SK-N-DZ (cell line): Measurements from ENCODE around the gene ZNF732. TPM values are rescaled to one million over a fixed set of nuclear protein-coding genes. Genes with fewer than 3 reads are reported as not detected.
"Not testable (repeated sequence)": the region's sequence is repeated elsewhere in the genome, so short reads cannot be mapped to it uniquely, and the experiment has no call there.

ENCODE experiments used
- DNase-seq: peaks from one replicate; pipeline ENCODE4 v3.0.0-alpha.2; 2015; ENCODE audit warnings: low spot score
- polyA plus RNA-seq, 2 experiments: library from polyadenylated mRNA; depleted of rRNA; stranded (reverse); fragments of >200 nt; gene quantifications; 2 replicates each; pipeline ENCODE4 v1.2.3, GENCODE V29; 2014

Gene ZNF732
- 1.4 and 2.2 TPM in 2 replicates for polyA plus RNA-seq (2014; cell fraction: cytosol; rRNA removed)
- polyA plus RNA-seq (2014; cell fraction: nucleus; rRNA removed): 2.0 and 3.2 TPM in 2 replicates

DNA sequence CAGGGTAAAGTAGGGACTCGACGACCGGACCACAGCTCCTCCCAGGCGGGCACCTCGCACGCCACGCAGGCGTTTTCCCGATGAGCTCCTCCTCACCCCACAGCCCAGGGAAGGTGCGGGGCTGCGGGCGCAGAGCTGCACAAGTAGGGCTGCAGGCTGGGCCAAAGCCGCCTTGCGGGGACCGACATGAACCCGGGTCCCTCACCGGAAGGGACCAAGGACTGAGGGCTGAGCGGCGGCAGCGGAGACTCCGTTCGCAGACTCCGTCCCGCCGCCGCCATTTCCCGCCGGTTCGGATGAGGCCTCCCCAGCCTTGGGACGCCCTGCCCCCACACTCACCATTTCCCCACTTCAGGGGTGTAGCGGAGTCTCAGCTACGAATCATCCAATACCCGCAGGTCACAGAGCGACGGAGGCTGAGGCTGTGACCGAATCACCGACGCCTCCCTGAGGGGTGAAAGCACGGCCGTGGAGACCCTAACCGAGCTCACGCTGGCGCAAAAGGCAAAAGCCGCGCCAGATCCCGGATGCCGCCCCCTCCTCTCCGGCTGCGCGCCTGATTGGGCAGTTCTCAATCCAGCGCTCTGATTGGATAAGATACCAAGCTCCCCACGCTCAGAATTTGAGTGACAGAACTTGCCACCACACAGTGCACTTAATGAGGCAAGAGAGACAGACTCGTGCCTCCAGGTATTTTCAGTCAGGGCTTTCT is at the start of gene ZNF732:
Gene ZNF732, minus strand, starts transcription at position 506 of the 712 bp plus-strand sequence. Its CDS starts 164 bp downstream, at position 342.
- peak; percentile 82 for DNase-seq

DNA sequence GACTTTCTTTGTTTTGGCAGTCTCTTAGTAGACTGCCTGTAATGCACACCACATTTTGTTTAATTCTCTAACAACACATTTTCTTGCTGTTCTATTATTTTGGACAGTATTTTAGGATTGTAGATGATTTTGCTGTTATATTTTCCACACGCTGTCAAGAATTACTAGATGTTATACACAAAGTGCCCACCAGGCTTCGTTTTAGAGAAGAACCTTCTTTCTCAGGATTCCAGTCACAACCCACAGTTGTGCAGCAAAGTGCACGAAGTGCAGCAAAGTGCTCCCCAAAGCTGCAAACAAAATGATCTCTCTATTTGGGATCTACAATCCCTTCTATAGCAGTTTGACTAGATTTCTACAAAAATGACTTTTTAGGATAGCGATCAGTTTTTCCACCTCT is 34.7 kb upstream of the ZNF732 start:
- DNase-seq: no peak

DNA sequence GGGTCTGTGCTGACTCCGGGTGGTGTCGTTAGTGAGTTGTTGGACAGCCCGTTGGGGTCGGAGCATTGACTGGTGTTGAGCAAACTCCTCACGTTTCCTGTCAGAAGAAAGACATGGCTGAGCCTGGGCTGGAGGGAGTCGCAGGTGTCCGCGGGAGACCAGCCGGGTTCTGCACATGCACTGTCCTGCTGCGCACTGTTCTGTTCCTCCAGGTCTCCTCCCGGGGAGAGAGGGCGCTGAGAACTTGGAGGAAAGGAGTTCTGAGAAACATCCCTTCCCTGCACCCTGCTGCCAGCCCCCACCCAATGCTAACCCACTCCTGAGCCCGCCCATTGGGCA is 33.5 kb upstream of the ZNF732 start:
- no peak for DNase-seq

DNA sequence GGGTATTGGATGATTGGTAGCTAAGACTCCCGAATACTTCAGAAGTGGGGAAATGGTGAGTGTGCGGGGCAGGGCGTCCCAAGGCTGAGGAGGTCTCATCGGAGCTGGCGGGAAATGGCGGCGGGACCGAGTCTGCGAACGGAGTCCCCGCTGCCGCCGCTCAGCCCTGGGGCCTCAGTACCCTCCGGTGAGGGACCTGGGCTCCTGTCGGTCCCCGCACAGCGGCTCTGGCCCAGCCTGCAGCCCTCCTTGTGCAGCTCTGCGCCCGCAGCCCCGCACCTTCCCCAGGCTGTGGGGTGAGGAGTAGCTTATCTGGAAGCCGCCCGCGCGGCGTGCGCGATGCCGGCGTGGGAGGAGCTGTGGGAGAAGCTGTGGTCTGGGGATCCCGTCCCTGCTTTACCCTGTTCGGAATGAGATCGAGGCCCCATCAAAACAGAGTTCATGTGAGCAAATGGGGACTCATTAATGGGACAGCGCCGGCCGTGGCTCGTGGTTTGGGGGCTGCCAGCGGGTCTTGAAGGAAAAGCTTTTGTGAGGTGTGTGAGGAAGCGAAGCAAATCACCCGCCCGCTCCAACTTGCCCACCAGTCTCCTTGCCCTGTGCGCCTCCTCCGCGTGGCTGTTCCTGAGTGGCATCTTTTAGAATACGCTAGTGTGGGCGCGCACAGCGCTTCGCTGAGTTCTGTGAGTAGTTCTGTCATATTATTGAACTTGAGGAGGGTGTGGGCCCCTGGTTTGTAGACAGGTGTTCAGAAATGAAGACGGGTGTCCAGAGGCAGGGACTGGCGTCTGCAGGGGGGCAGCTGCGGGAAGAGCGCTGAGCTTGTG is 32.9 kb upstream of the ZNF732 start:
- peak; percentile 39 for DNase-seq

DNA sequence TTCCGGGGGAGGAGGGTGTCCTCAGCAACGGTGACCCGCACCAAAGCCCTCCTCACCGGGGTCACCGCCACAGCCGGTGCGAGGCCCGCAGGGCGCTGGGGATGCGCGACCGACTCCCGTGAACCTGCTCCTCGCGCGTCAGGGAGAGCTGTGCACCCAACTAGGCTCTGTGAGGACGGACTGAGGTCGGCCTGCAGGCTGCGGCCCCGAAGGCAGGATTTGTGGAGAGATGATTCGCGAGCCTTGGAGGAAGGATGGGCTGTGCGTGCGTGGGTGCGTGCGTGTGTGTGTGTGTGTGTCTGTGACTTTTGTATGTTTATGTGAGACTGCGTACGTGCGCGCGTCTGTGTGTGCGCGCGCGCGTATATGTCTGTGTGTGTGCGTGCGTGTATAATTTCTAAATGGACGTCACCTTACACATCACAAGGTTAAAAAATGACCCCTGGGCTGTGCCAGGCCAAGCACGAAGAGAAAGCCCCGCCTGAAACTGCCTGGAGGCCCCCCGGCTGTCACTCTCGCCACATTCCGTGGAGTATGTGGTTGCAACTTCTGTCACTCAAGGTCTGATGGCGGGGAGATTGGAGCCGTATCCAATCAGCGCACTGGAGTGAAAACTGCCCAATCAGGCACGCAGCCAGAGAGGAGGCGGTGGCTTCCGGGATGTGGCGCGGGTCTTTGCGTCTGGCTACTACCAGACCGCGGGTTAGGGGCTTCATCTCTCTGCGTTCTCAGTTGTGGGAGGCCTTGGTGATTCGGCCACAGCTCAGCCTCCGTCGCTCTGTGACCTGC is 32.1 kb upstream of the ZNF732 start, which contains the start of gene ZNF141:
Gene ZNF141, plus strand, starts transcription at position 672 of the 789 bp plus-strand sequence. CDS start 170 bp downstream, outside the sequence.
- peak; percentile 99 for DNase-seq

DNA sequence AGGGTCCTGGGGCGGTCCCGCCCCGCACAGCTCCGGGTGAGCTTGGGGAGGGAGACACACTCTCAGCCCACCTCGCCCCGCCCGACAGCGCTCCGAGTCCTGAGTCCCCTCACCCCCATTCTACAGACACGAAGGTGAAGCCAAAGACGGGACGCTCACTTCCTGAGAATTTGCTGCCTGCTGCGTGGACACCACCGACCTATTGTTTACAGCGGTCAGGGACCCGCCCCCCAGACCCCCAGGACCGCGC is 31.5 kb upstream of the ZNF732 start:
- peak; percentile 73 for DNase-seq

DNA sequence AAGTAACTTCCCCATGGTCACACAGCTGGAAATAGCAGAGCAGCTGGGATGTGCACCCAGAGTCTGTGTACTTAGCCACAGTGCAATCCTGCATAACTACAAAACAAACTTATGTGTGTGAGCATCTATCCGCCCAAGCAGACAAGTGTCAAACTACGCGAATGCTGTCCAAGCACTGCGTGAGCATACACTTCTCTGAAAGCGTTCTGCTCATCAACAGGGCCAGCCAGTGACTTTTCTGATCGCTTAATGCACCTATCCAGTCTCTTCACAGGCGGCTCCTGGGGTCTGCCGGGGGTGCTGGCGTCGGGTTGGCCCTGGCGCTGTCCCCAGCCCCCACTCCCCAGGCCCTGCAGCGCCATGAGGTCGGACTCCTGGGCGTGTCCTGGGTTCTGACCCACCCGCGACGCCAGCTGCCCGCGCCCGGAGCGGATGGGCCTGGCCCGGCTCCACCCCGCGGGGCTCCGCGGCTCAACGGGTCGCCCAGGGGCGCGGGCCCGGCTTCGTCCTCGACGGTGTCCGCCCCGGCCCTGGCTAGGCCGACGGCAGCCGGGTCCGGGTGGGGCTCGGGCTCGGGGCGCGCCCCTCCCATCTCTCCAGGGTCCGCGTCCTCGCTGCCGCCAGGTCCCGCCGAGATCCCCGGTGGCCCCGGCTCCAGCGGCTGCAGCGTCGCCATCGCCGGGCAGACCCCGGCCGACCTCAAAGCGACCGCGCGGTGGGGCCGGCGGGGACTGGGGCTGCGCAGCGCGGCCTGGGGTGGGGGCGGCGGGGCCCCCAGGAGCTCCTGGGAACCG is 31.0 kb upstream of the ZNF732 start:
- DNase-seq: peak; percentile 17

DNA sequence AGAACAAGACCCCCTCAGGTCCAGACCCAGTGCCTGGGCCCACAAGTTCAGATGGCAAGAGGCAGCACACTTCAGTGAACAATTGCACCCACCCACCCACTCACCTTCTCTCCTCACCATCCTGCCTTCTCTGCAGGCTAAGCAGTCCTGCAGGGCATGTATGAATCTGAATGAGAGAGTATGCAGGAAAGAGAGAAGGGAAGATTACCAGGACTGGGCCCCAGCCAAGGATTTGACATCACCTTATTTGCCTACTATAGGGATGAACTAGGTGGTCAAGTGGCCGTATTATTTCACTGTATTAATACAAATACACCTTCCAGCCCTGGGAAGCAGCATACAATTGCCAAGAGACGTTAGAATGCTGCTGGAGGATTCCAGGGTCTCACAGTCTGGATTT is 30.2 kb upstream of the ZNF732 start:
- no peak for DNase-seq

DNA sequence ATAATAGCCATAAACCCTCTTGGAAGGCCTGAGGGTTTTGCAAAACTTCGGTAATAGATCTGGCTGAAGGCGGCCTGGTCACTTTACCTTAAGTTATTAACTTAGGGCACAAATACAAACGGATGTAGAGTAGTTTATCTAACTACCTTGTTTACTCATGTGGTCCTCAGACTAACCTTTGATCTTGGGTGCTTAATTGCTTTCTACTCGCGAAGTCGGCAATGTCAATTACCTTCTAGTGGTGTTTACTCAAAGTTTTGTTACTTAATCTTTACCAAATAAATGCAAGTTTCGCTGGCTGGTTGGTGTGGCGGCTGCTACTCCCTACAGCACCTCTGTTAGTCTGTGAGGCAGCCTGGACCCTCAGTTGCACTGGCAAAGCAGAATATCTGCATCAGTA is 23.5 kb upstream of the ZNF732 start:
- no peak for DNase-seq

DNA sequence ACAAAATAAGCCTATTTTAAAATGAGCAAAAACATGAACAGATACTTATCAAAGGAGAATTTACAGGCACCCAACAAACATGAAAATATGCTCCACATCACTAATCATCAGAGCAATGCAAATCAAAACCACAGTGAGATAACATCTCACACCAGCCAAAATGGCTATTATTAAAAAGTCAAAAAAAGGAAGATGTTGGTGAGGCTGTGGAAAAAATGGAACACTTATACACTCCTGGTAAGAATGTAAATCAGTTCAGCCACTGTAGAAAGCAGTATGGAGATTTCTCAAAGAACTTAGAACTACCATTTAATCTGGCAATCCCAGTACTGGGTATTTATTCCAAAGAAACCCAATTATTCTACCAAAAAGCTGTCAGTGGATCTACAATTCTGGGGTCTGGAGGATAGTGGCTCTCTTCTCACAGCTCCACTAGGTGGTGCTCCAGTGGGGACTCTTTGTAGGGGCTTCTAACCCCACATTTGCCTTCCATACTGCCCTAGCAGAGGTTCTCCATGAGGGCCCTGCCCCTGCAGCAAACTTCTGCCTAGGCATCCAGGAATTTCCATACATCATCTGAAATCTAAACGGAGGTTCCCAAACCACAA is 9.1 kb upstream of the ZNF732 start:
- no peak for DNase-seq

DNA sequence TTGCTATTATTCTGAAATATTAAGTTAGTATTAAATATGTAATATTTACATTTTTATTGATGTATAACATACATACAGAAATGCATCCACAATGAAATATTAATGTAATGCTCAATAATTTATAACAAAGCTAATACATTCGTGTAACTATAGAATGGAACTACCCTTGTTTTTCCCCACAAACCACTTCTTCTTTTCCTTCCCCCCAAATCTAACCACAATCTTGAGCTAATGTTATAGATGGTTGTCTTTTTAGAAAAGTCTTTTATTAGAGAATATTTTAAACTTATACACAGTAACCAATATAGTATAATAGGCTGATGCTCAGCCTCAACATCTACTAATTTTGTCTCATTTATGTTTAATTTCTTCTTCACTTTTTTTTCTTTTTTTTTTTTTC is 4.5 kb upstream of the ZNF732 start:
- no peak for DNase-seq

DNA sequence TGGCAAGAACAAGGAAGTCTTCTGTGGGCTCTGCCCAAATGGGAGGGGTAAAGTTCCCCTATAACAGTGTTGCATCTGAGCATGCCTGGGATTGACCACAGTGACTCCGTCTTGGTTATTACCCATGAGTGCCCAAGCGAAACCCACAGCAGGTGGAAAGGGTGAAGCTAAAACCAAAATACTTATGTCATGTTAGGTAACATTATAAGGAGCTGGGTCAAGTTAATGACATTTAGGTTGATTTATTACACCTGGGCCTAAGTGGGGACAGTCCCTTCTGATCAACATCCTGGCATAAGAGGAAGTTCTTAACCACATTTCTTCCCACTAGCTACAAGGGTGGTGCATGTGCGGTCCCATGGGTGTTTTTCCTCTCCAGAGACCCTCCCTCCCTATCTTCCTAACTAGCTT is 1.3 kb upstream of the ZNF732 start:
- DNase-seq: no peak

DNA sequence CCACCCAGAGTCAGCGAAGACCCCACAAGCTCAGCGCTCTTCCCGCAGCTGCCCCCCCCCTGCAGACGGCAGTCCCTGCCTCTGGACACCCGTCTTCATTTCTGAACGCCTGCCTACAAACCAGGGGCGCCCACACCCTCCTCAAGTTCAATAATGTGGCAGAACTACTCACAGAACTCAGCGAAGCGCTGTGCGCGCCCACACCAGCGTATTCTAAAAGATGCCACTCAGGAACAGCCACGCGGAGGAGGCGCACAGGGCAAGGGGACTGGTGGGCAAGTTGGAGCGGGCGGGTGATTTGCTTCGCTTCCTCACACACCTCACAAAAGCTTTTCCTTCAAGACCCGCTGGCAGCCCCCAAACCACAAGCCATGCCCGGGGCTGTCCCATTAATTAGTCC is 758 bp downstream of the ZNF732 start:
- not testable (repeated sequence) for DNase-seq

DNA sequence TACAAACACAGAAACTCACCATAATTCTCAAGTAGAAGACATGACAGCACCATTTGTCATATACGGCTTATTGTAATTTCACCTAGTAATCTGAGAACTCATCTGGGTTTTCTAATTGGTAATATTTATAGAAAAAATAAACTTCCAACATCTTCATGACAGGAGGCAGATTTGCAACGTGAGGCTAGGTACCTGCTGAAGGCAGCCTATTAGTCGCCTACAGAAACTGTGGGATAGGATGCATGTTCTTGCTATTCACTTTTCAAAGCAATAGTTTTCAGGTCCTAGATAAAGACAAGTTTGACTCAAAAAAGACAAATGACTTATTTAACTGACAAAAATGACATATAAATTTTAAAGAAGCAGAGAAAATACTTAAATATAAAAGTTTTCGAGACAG is 2.9 kb downstream of the ZNF732 start:
- no peak for DNase-seq

DNA sequence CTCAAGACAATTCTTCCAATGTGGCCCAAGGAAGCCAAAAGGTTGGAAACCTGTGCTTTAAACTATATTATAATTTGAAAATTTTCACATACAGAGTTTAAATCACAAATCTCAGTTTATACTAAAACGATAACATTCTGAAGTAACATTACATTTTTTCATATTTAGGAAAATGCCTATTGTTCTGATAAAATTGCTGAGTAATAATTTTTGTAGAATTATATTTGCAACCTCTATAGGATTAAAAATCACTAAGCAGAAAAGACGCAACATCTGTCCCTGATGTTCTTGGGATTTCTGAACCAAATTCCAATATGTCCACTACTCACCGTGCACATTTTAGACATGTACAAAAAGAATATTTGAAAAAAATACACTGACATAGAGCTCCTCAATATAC is 10.5 kb downstream of the ZNF732 start:
- no peak for DNase-seq

DNA sequence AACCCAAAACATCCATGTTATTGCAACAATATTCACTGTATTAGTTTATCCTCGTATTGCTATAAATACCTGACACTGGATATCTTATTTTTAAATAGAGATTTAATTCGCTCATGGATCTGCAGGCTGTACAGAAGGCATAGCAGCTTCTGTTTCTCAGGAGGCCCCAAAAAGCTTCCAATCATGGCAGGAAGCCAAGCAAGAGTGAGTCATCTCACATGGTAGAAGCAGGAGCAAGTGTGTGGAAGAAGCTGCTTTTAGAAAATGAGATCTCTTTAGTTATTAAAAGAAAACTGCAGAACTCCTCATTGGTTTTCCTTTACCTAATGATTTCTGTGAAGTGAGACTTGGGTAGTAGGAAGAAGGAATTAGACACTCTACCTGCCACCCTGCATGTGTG is 16.4 kb downstream of the ZNF732 start:
- DNase-seq: no peak

DNA sequence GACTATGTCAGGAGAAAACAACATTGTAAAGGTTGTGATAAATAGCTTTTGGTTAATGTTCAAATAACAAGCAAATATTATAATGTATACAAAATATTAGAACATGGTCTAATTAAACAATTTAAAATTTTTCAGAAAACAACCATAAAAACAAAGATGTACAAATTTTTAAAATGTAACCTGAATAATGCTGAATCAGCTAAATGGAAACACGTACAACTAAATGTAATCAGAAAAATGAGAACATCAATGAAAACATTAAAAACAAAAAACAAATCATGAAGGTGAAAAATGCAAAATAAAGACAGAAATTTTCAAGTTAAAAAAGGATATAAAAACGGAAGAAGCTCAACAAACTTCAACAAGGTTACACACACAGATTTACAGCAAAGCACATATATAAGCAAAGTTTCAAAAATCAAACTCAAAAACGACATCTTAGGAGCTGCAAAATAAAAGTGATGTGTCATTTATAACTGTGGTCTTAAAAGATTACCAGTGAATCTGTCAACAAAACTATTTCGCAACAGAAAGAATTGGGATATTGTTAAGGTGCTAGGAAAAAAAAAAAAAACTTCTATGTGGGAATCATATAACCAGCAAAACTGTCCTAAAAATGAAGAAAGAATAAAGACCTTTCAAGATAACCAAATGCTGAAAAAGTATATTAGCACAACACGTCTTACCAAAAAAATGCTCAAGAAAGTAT is 31.8 kb downstream of the ZNF732 start:
- no peak for DNase-seq

DNA sequence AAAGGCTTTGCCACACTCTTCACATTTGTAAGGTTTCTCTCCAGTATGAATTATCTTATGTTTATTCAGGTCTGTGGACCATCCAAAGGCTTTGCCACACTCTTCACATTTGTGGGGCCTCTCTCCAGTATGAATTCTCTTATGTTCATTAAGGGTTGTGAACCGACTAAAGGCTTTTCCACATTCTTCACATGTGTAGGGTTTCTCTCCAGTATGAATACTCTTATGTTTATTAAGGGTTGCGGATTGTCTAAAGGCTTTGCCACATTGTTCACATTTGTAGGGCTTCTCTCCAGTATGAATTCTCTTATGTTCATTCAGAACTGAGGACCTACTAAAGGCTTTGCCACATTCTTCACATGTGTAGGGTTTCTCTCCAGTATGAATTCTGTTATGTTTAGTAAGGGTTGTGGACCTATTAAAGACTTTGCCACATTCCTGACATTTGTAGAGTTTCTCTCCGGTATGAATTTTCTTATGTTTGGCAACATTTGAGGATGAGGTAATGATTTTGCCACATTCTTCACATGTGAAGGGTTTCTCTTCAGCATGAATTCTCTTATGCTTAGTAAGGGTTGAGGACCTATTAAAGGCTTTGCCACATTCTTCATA is 33.7 kb downstream of the ZNF732 start:
- no peak for DNase-seq

DNA sequence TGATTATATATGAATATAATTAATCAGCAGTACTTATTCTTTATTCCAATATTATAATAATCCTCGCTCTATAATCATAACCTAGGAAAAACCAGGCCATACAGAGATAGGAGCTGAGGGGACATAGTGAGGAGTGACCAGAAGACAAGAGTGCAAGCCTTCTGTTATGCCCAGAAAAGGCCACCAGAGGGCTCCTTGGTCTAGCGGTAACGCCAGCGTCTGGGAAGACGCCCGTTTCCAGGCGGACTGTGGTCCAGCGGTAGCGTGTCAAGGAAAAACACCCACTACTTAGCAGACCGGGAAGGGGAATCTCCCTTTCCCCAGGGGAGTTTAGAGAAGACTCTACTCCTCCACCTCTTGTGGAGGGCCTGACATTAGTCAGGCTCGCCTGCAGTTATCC is 46.0 kb downstream of the ZNF732 start:
- peak; percentile 10 for DNase-seq

DNA sequence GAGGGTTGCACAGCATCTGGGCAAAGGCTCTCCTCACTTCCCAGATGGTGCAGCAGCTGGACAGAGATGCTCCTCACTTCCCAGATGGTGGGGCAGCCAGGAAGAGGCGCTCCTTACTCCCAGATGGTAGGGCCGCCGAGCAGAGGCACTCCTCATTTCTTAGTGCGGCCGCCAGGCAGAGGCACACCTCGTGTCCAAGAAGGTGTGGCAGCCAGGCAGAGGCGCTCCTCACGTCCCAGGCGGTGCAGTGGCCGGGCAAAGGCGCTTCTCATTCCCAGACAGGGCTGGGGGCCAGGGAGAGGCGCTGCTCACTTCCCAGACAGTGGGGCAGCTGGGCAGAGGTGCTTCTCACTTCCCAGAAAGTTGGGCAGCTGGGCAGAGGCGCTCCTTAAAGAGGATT is 48.8 kb downstream of the ZNF732 start:
- no peak for DNase-seq
